Activated CD4-positive, alpha-beta memory T cell treated with anti-CD3 and anti-CD28 coated beads, Interleukin-2, amount 10 ng/mL, durations not matched to agents 7 days and 5 days (primary cell): ENCODE results near the gene PITPNC1. TPM values are rescaled to one million over a fixed set of nuclear protein-coding genes. Genes with fewer than 3 reads are reported as not detected.
"Not testable (repeated sequence)": the region's sequence is repeated elsewhere in the genome, so short reads cannot be mapped to it uniquely, and the experiment has no call there.

Experiments used
- CTCF ChIA-PET: fragments of 350-600 bp; sonication (Branson Sonifier 250); formaldehyde crosslinking; loops from one replicate; lab custom pipeline; 2021; ENCODE audit warnings: antibody characterized with exemption, inconsistent platforms; lab: Charles Lee
- POLR2A ChIA-PET: fragments of 350-600 bp; sonication (Branson Sonifier 250); formaldehyde crosslinking; loops from one replicate; lab custom pipeline; 2021; ENCODE audit warnings: antibody characterized with exemption; lab: Charles Lee
- DNase-seq: peaks from one replicate; pipeline ENCODE4 v3.0.0-alpha.2; 2020
- H3K27ac Mint-ChIP-seq: one replicate; pipeline ENCODE4 v1.8.0; 2021; ENCODE audit warnings: mild to moderate bottlenecking, mixed read lengths
- H3K27me3 Mint-ChIP-seq: one replicate; pipeline ENCODE4 v1.8.0; 2021; ENCODE audit warnings: mixed read lengths
- H3K36me3 Mint-ChIP-seq: one replicate; pipeline ENCODE4 v1.8.0; 2021; ENCODE audit warnings: low read depth, mixed read lengths
- H3K4me1 Mint-ChIP-seq: one replicate; pipeline ENCODE4 v1.8.0; 2021; ENCODE audit warnings: mixed read lengths
- H3K4me3 Mint-ChIP-seq: one replicate; pipeline ENCODE4 v1.8.0; 2021; ENCODE audit warnings: mild to moderate bottlenecking, mixed read lengths
- H3K9me3 Mint-ChIP-seq: one replicate; pipeline ENCODE4 v1.8.0; 2021; ENCODE audit warnings: mixed read lengths
- total RNA-seq, 2 experiments: library from RNA; stranded (reverse); gene quantifications; one replicate each; pipeline ENCODE4 v1.2.3, GENCODE V29; 2021

PITPNC1 gene
- 10 to 100 TPM; 29.1 to 31.1 TPM for total RNA-seq

DNA sequence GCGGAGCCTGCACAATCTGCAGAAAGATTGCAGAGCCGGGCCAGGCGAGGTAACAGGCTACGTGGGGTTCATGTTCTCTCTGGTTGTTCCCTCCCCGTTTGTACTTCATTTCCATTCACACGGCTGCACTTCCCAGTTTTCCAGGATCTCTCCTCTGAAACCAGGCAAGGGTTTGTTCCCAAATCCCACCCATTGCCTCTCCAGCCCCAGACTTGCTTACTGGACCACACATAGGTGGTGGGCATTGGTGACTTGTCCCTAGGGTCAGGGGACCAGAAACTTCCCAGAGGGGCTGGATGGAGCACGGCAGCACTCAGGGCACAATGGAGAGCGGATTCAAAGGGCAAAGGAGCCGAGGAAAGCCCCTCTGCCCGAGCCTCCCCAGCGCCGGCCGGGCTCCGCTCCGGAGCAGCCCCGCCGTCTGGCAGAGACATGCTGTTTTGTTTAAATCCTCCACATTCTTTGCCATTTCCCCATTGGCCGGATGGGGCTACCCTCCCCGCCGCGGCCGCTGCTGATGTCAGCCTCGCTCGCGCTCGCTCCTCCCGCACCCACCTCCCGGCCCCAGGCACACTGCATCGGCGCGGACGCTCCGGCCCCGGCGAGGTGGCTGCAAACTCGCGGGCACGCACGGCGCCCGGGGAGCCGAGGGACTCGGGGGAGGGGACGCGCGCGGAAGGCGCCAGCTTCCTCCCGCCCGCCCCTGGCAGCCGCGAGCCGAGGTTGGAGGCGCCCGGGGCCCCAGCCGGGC is at the start of gene PITPNC1:
Gene PITPNC1 (plus strand): TSS at position 545 of the 751 bp plus-strand sequence.
- Mint-ChIP-seq H3K4me1 (peaks cover 36% of the 10 kb centered on the region), H3K4me3 (peak within 1 kb of the TSS; percentile 86), H3K27ac (peak within 1 kb of the TSS; percentile 78), H3K9me3 (no peaks in the 10 kb centered on the region), H3K27me3 (peaks cover 6% of the 10 kb centered on the region), H3K36me3 (peaks cover 8% of the 10 kb centered on the region)
- ChIA-PET POLR2A (interaction anchor here (0.8 to 6.4 kb wide), 18 partner anchors 8 to 341 kb away, joined by 3 to 86 read pairs (median 7); partner anchors contain the start of genes NOL11 and PSMD12), CTCF (interaction anchor here (0.6 to 7.8 kb wide), 18 partner anchors 11 to 632 kb away, joined by 3 to 138 read pairs (median 13); partner anchors contain the start of genes NOL11 and PSMD12)
- DNase-seq: peak; percentile 90

- Mint-ChIP-seq H3K27me3 (peaks cover 4% of the 10 kb centered on the region), H3K9me3 (peaks cover 3% of the 10 kb centered on the region), H3K36me3 (no peaks in the 10 kb centered on the region), H3K27ac (no peak overlapping the region), H3K4me3 (no peak overlapping the region), H3K4me1 (no peaks in the 10 kb centered on the region)
- ChIA-PET POLR2A (no interaction called here), CTCF (no interaction called here)
- no peak for DNase-seq
These were observed 49.1 kb upstream of the PITPNC1 start for GRCh38 chr17:67328026-67328425.

DNA sequence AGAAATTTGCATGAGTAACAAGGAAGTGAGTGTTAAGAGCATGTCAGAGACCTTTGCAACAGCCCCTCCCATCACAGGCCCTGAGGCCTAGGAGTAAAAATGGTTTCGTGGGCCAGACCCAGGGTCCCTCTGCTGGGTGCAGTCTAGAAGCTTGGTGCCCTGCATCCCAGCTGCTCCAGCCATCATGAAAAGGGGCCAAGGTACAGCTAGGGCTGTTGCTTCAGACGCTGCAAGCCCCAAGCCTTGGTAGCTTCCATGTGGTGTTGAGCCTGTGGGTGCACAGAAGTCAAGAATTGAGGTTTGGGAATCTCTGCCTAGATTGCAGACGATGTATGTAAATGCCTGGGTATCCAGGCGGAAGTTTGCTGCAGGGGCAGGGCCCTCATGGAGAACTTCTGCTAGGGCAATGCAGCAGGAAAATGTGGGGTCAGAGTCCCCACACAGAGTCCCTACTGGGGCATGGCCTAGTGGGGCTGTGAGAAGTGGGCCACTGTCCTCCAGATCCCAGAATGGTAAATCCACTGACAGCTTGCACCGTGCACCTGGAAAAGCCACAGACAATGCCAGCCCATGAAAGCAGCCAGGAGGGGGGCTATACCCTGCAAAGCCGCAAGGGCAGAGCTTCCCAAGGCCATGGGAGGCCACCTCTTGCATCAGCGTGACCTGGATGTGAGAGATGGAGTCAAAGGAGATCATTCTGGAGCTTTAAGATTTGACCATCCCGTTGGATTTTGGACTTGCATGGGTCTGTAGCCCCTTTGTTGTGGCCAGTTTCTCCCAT is 45.5 kb upstream of the PITPNC1 start:
- POLR2A ChIA-PET, H3K4me1 Mint-ChIP-seq, H3K27ac Mint-ChIP-seq: not testable (repeated sequence)

DNA sequence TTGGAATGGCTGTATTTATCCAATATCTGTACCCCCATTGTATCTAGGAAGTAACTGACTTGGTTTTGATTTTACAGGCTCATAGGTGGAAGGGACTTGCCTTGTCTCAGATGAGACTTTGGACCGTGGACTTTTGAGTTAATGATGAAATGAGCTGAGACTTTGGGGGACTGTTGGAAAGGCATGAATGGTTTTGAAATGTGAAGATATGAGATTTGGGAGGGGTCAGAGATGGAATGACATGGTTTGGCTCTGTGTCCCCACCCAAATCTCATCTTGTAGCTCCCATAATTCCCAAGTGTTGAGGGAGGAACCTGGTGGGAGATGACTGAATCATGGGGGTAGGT is 44.9 kb upstream of the PITPNC1 start:
- H3K36me3 Mint-ChIP-seq, H3K27ac Mint-ChIP-seq, DNase-seq, H3K27me3 Mint-ChIP-seq, POLR2A ChIA-PET, H3K9me3 Mint-ChIP-seq, H3K4me1 Mint-ChIP-seq, H3K4me3 Mint-ChIP-seq: not testable (repeated sequence)
- CTCF ChIA-PET: interaction anchor here (1.7 kb wide), 1 partner anchor 59 kb away, joined by 4 read pairs; no protein-coding TSS in a partner anchor

More for the DNA sequence above, 45.5 kb upstream of the PITPNC1 start:
- CTCF ChIA-PET, DNase-seq, H3K4me3 Mint-ChIP-seq, H3K27me3 Mint-ChIP-seq, H3K36me3 Mint-ChIP-seq, H3K9me3 Mint-ChIP-seq: not testable (repeated sequence)

GRCh38 chr17:67335245-67335835 is 41.7 kb upstream of the PITPNC1 start:
- CTCF ChIA-PET: no interaction called here
- POLR2A ChIA-PET: no interaction called here
- H3K4me1 Mint-ChIP-seq: no peaks in the 10 kb centered on the region
- H3K36me3 Mint-ChIP-seq: peaks cover 13% of the 10 kb centered on the region
- no peak overlapping the region for H3K4me3 Mint-ChIP-seq
- H3K27me3 Mint-ChIP-seq: no peaks in the 10 kb centered on the region
- no peaks in the 10 kb centered on the region for H3K9me3 Mint-ChIP-seq
- no peak overlapping the region for H3K27ac Mint-ChIP-seq
- DNase-seq: no peak

DNA sequence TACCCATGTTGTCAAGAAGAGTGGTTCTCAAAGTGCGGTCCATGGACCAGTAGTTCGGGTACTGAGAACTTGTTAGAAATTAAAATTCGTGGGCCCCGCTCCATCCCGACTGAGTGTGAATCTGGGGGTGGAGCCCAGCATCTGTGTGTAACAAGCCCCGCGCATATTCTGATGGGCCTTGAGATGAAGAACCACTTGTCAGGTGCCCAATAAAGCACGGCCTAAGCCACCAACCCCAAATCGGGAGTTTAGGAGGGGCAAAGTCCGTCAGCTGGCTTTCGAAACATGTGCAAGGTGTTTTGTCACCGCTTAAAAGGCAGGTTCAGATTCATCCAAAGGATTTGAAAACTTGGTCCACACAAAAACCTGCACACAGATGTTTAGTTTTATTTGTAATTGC is 40.2 kb upstream of the PITPNC1 start:
- Mint-ChIP-seq H3K27me3 (no peaks in the 10 kb centered on the region), H3K4me1 (no peaks in the 10 kb centered on the region), H3K4me3 (no peak overlapping the region), H3K36me3 (peaks cover 25% of the 10 kb centered on the region), H3K27ac (no peak overlapping the region), H3K9me3 (no peaks in the 10 kb centered on the region)
- DNase-seq: no peak
- ChIA-PET CTCF (interaction anchor here (0.7 kb wide), 1 partner anchor 88 kb away, joined by 4 read pairs; no protein-coding TSS in a partner anchor), POLR2A (no interaction called here)

- H3K27ac Mint-ChIP-seq, DNase-seq, H3K4me3 Mint-ChIP-seq, H3K9me3 Mint-ChIP-seq, H3K4me1 Mint-ChIP-seq, H3K27me3 Mint-ChIP-seq: not testable (repeated sequence)
- ChIA-PET POLR2A (interaction anchor here (0.7 kb wide), 1 partner anchor 11 kb away, joined by 3 read pairs; no protein-coding TSS in a partner anchor), CTCF (interaction anchor here (0.6 kb wide), 1 partner anchor 717 kb away, joined by 3 read pairs; no protein-coding TSS in a partner anchor)
- H3K36me3 Mint-ChIP-seq: peaks cover 40% of the 10 kb centered on the region
These were observed 38.7 kb upstream of the PITPNC1 start for GRCh38 chr17:67338353-67338752.

- ChIA-PET CTCF (no interaction called here), POLR2A (interaction anchor here (1.9 kb wide), 1 partner anchor 11 kb away, joined by 5 read pairs; no protein-coding TSS in a partner anchor)
- no peak overlapping the region for H3K4me3 Mint-ChIP-seq
- no peaks in the 10 kb centered on the region for H3K9me3 Mint-ChIP-seq
- H3K27ac Mint-ChIP-seq: no peak overlapping the region
- H3K27me3 Mint-ChIP-seq: no peaks in the 10 kb centered on the region
- peaks cover 77% of the 10 kb centered on the region for H3K36me3 Mint-ChIP-seq
- no peak for DNase-seq
- peaks cover 2% of the 10 kb centered on the region for H3K4me1 Mint-ChIP-seq
These were observed 33.8 kb upstream of the PITPNC1 start for GRCh38 chr17:67343237-67343636.

- POLR2A ChIA-PET: interaction anchor here (1.0 kb wide), 1 partner anchor 9 kb away, joined by 3 read pairs; no protein-coding TSS in a partner anchor
- CTCF ChIA-PET: interaction anchor here (0.6 kb wide), 1 partner anchor 260 kb away, joined by 3 read pairs; no protein-coding TSS in a partner anchor
These were observed 29.3 kb upstream of the PITPNC1 start for GRCh38 chr17:67347826-67348225.

DNA sequence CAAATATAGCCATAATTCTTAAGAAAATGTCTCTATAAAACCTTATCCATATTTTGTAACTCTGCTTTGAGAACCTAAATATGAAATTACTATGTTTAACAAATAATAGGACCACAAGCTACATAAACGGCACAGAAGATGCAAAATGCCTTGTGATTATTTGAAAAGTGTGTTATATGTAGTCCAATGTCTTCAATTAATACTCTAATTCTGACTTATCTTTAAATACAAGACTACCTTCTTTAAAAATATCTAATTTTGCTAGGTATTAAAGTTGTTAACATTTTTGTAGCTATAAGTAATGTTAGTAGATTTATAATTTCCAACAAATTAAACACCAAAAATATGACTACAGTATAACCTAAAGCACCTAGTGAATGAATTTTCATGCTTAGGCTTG is 27.7 kb upstream of the PITPNC1 start:
- ChIA-PET POLR2A (interaction anchor here (1.1 kb wide), 1 partner anchor 11 kb away, joined by 3 read pairs; no protein-coding TSS in a partner anchor), CTCF (no interaction called here)
- no peak overlapping the region for H3K27ac Mint-ChIP-seq
- H3K27me3 Mint-ChIP-seq: no peaks in the 10 kb centered on the region
- H3K36me3 Mint-ChIP-seq: peaks cover 78% of the 10 kb centered on the region
- no peak overlapping the region for H3K4me3 Mint-ChIP-seq
- DNase-seq: no peak
- H3K9me3 Mint-ChIP-seq: no peaks in the 10 kb centered on the region
- H3K4me1 Mint-ChIP-seq: peaks cover 2% of the 10 kb centered on the region

More at GRCh38 chr17:67347826-67348225, 29.3 kb upstream of the PITPNC1 start:
- Mint-ChIP-seq H3K4me3 (no peak overlapping the region), H3K9me3 (no peaks in the 10 kb centered on the region), H3K4me1 (peaks cover 2% of the 10 kb centered on the region), H3K27ac (no peak overlapping the region), H3K27me3 (no peaks in the 10 kb centered on the region), H3K36me3 (peaks cover 78% of the 10 kb centered on the region)
- no peak for DNase-seq

DNA sequence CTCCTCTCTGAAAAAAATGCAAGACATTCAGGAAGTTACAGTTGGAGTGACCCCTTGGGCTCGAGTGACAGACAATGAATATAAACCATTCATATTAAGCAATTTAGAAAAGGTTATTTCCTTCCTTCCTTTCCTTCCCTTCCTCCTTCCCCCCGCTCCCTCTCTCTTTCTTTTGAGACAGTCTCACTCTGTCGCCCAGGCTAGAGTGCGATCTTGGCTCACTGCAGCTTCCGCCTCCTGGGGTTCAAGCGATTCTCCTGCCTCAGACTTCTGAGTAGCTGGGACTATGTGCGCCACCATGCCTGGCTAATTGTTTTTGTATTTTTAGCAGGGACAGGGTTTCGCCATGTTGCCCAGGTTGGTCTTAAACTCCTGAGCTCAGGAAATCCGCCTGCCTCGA is 23.9 kb upstream of the PITPNC1 start:
- DNase-seq: no peak
- H3K27me3 Mint-ChIP-seq: no peaks in the 10 kb centered on the region
- H3K9me3 Mint-ChIP-seq: no peaks in the 10 kb centered on the region
- no peak overlapping the region for H3K27ac Mint-ChIP-seq
- CTCF ChIA-PET: interaction anchor here (1.3 kb wide), 1 partner anchor 129 kb away, joined by 3 read pairs; no protein-coding TSS in a partner anchor
- H3K4me3 Mint-ChIP-seq: no peak overlapping the region
- H3K36me3 Mint-ChIP-seq: peaks cover 68% of the 10 kb centered on the region
- POLR2A ChIA-PET: interaction anchor here (2.1 kb wide), 1 partner anchor 11 kb away, joined by 7 read pairs; no protein-coding TSS in a partner anchor
- H3K4me1 Mint-ChIP-seq: peaks cover 8% of the 10 kb centered on the region

- Mint-ChIP-seq H3K27ac (no peak overlapping the region), H3K9me3 (no peaks in the 10 kb centered on the region), H3K4me3 (no peak overlapping the region), H3K27me3 (no peaks in the 10 kb centered on the region), H3K4me1 (peaks cover 15% of the 10 kb centered on the region), H3K36me3 (peaks cover 64% of the 10 kb centered on the region)
- DNase-seq: no peak
- POLR2A ChIA-PET: interaction anchor here (1.3 to 2.1 kb wide), 2 partner anchors 11 to 12 kb away, joined by 5 to 7 read pairs; no protein-coding TSS in a partner anchor
- CTCF ChIA-PET: no interaction called here
These were observed 23.0 kb upstream of the PITPNC1 start for GRCh38 chr17:67353929-67354574.
